ENCODE measurements around the gene UMAD1. TPM values are rescaled to one million over a fixed set of nuclear protein-coding genes. Genes with fewer than 3 reads are reported as not detected.

Gene UMAD1
- polyA plus RNA-seq, 6 donors from 2014 or later: 23.1 to 33.9 (median 30.1) TPM

- DNase-seq (no peak), ATAC-seq (ENCODE audit: low read depth in 2 of 2) (no peak)
- peak overlapping the region in 2 of 6 donors; percentile 50 to 51 for H3K27ac Mint-ChIP-seq
- no peaks in the 10 kb centered on the region for H3K27me3 Mint-ChIP-seq
- no peaks in the 10 kb centered on the region for H3K36me3 Mint-ChIP-seq
- peaks cover 33 to 51% (median 45%) of the 10 kb centered on the region in 3 donors for H3K4me1 Mint-ChIP-seq
- H3K9me3 Mint-ChIP-seq: no peaks in the 10 kb centered on the region
- no peak overlapping the region for H3K4me3 Mint-ChIP-seq
These were observed 62.3 kb downstream of the UMAD1 start for GRCh38 chr7:7702826-7703225.

- ATAC-seq (ENCODE audit: low read depth in 2 of 2) (no peak), DNase-seq (no peak)
- H3K4me3 Mint-ChIP-seq: no peak overlapping the region
- no peaks in the 10 kb centered on the region for H3K27me3 Mint-ChIP-seq
- H3K4me1 Mint-ChIP-seq: peaks cover 34 to 51% (median 45%) of the 10 kb centered on the region in 3 donors
- no peaks in the 10 kb centered on the region for H3K36me3 Mint-ChIP-seq
- H3K9me3 Mint-ChIP-seq: no peaks in the 10 kb centered on the region
- peak overlapping the region in 1 of 6 donors; percentile 28 for H3K27ac Mint-ChIP-seq
These were observed 62.9 kb downstream of the UMAD1 start for GRCh38 chr7:7703427-7703826.

GRCh38 chr7:7704867-7705266 is 64.3 kb downstream of the UMAD1 start:
- no peaks in the 10 kb centered on the region for H3K9me3 Mint-ChIP-seq
- no peaks in the 10 kb centered on the region for H3K27me3 Mint-ChIP-seq
- peak overlapping the region in 2 of 6 donors; percentile 31 to 77 for H3K27ac Mint-ChIP-seq
- H3K36me3 Mint-ChIP-seq: no peaks in the 10 kb centered on the region
- peak overlapping the region in 1 of 8 donors; percentile 17 for H3K4me3 Mint-ChIP-seq
- DNase-seq (no peak), ATAC-seq (ENCODE audit: low read depth in 2 of 2) (no peak)
- H3K4me1 Mint-ChIP-seq: peaks cover 28 to 50% (median 42%) of the 10 kb centered on the region in 3 donors

- peaks cover 27 to 53% (median 37%) of the 10 kb centered on the region in 3 donors for H3K4me1 Mint-ChIP-seq
- no peaks in the 10 kb centered on the region for H3K27me3 Mint-ChIP-seq
- peak overlapping the region in 3 of 8 donors; percentile 26 to 73 (median 44) for H3K4me3 Mint-ChIP-seq
- H3K27ac Mint-ChIP-seq: peak overlapping the region in 2 of 6 donors; percentile 44 to 70
- H3K36me3 Mint-ChIP-seq: no peaks in the 10 kb centered on the region
- DNase-seq (no peak), ATAC-seq (ENCODE audit: low read depth in 2 of 2) (peak in 1 of 2 donors; percentile 28)
- H3K9me3 Mint-ChIP-seq: no peaks in the 10 kb centered on the region
These were observed 64.8 kb downstream of the UMAD1 start for GRCh38 chr7:7705318-7705717.

- Mint-ChIP-seq H3K9me3 (no peaks in the 10 kb centered on the region), H3K36me3 (no peaks in the 10 kb centered on the region), H3K27me3 (no peaks in the 10 kb centered on the region), H3K4me3 (peak overlapping the region in 4 of 8 donors; percentile 27 to 73 (median 44)), H3K4me1 (peaks cover 27 to 48% (median 29%) of the 10 kb centered on the region in 3 donors), H3K27ac (peak overlapping the region in 4 of 6 donors; percentile 44 to 89 (median 64))
- ATAC-seq (ENCODE audit: low read depth in 2 of 2) (peak; percentile 51 to 82), DNase-seq (no peak)
These were observed 65.6 kb downstream of the UMAD1 start for GRCh38 chr7:7706101-7706511.

- no peak for ATAC-seq (ENCODE audit: low read depth in 2 of 2)
- Mint-ChIP-seq H3K36me3 (no peaks in the 10 kb centered on the region), H3K27me3 (no peaks in the 10 kb centered on the region), H3K4me1 (peaks cover 22 to 43% (median 24%) of the 10 kb centered on the region in 3 donors), H3K4me3 (peak overlapping the region in 4 of 8 donors; percentile 27 to 73 (median 44)), H3K9me3 (no peaks in the 10 kb centered on the region), H3K27ac (peak overlapping the region in 4 of 6 donors; percentile 4 to 89 (median 24))
- DNase-seq: no peak
These were observed 66.1 kb downstream of the UMAD1 start for GRCh38 chr7:7706556-7707172.

- Mint-ChIP-seq H3K27ac (no peak overlapping the region), H3K4me3 (no peak overlapping the region), H3K27me3 (no peaks in the 10 kb centered on the region), H3K9me3 (no peaks in the 10 kb centered on the region), H3K4me1 (peaks cover 19 to 39% (median 21%) of the 10 kb centered on the region in 3 donors), H3K36me3 (no peaks in the 10 kb centered on the region)
- DNase-seq (no peak), ATAC-seq (ENCODE audit: low read depth in 2 of 2) (no peak)
These were observed 66.7 kb downstream of the UMAD1 start for GRCh38 chr7:7707246-7707645.

GRCh38 chr7:7707806-7708205 is 67.3 kb downstream of the UMAD1 start:
- Mint-ChIP-seq H3K27me3 (no peaks in the 10 kb centered on the region), H3K36me3 (no peaks in the 10 kb centered on the region), H3K9me3 (no peaks in the 10 kb centered on the region), H3K4me3 (no peak overlapping the region), H3K4me1 (peaks cover 19 to 35% (median 24%) of the 10 kb centered on the region in 3 donors), H3K27ac (peak overlapping the region in 1 of 6 donors; percentile 76)
- DNase-seq: no peak
- ATAC-seq (ENCODE audit: low read depth in 2 of 2): no peak

- Mint-ChIP-seq H3K9me3 (no peaks in the 10 kb centered on the region), H3K27ac (peak overlapping the region in 2 of 6 donors; percentile 5 to 18), H3K36me3 (no peaks in the 10 kb centered on the region), H3K4me1 (peaks cover 23 to 41% (median 38%) of the 10 kb centered on the region in 3 donors), H3K27me3 (no peaks in the 10 kb centered on the region), H3K4me3 (no peak overlapping the region)
- ATAC-seq (ENCODE audit: low read depth in 2 of 2) (no peak), DNase-seq (no peak)
These were observed 68.7 kb downstream of the UMAD1 start for GRCh38 chr7:7709291-7709690.

GRCh38 chr7:7710469-7710868 is 69.9 kb downstream of the UMAD1 start:
- Mint-ChIP-seq H3K4me3 (no peak overlapping the region), H3K27me3 (no peaks in the 10 kb centered on the region), H3K4me1 (peaks cover 20 to 34% (median 33%) of the 10 kb centered on the region in 3 donors), H3K27ac (peak overlapping the region in 1 of 6 donors; percentile 45), H3K36me3 (no peaks in the 10 kb centered on the region), H3K9me3 (no peaks in the 10 kb centered on the region)
- no peak for ATAC-seq (ENCODE audit: low read depth in 2 of 2)
- DNase-seq: no peak

- ATAC-seq (ENCODE audit: low read depth in 2 of 2) (no peak), DNase-seq (no peak)
- Mint-ChIP-seq H3K4me3 (peak overlapping the region in 2 of 8 donors; percentile 11 to 15), H3K27me3 (no peaks in the 10 kb centered on the region), H3K9me3 (peaks cover 0 to 2% (median 0%) of the 10 kb centered on the region in 7 donors), H3K36me3 (peaks cover 0 to 8% of the 10 kb centered on the region in 2 donors), H3K4me1 (peaks cover 12 to 22% (median 18%) of the 10 kb centered on the region in 3 donors), H3K27ac (no peak overlapping the region)
These were observed 73.2 kb downstream of the UMAD1 start for GRCh38 chr7:7713730-7714129.

GRCh38 chr7:7718492-7718891 is 77.9 kb downstream of the UMAD1 start, which contains the start of gene RPA3:
RPA3 (minus strand) TSS chr7:7718607; CDS start chr7:7640418, 78,189 bp downstream.
- peaks cover 0 to 2% (median 0%) of the 10 kb centered on the region in 7 donors for H3K9me3 Mint-ChIP-seq
- no peak within 1 kb of the TSS for H3K27ac Mint-ChIP-seq
- DNase-seq: no peak
- H3K4me1 Mint-ChIP-seq: peaks cover 2 to 13% (median 13%) of the 10 kb centered on the region in 3 donors
- H3K4me3 Mint-ChIP-seq: no peak within 1 kb of the TSS
- no peaks in the 10 kb centered on the region for H3K27me3 Mint-ChIP-seq
- peaks cover 0 to 8% of the 10 kb centered on the region in 2 donors for H3K36me3 Mint-ChIP-seq
- ATAC-seq (ENCODE audit: low read depth in 2 of 2): no peak

- no peak overlapping the region for H3K4me3 Mint-ChIP-seq
- no peaks in the 10 kb centered on the region for H3K27me3 Mint-ChIP-seq
- peak; percentile 44 to 45 for ATAC-seq (ENCODE audit: low read depth in 2 of 2)
- H3K9me3 Mint-ChIP-seq: peaks cover 0 to 2% (median 0%) of the 10 kb centered on the region in 7 donors
- no peak overlapping the region for H3K27ac Mint-ChIP-seq
- H3K4me1 Mint-ChIP-seq: peaks cover 0 to 11% (median 6%) of the 10 kb centered on the region in 3 donors
- DNase-seq: no peak
- H3K36me3 Mint-ChIP-seq: peaks cover 0 to 8% of the 10 kb centered on the region in 2 donors
These were observed 78.7 kb downstream of the UMAD1 start for GRCh38 chr7:7719236-7719635.

- DNase-seq (no peak), ATAC-seq (ENCODE audit: low read depth in 2 of 2) (no peak)
- Mint-ChIP-seq H3K36me3 (peaks cover 0 to 8% of the 10 kb centered on the region in 2 donors), H3K4me1 (peaks cover 0 to 15% (median 2%) of the 10 kb centered on the region in 3 donors), H3K27ac (no peak overlapping the region), H3K27me3 (no peaks in the 10 kb centered on the region), H3K4me3 (no peak overlapping the region), H3K9me3 (peaks cover 0 to 2% (median 0%) of the 10 kb centered on the region in 7 donors)
These were observed 79.6 kb downstream of the UMAD1 start for GRCh38 chr7:7720193-7720592.
